Measurements from ENCODE around the gene WDR45B.
A peak's percentile ranks its signal among the peaks of the same experiment; 100 is the strongest.
"Not testable (repeated sequence)": the region's sequence is repeated elsewhere in the genome, so short reads cannot be mapped to it uniquely, and the experiment has no call there.

The WDR45B gene

DNA sequence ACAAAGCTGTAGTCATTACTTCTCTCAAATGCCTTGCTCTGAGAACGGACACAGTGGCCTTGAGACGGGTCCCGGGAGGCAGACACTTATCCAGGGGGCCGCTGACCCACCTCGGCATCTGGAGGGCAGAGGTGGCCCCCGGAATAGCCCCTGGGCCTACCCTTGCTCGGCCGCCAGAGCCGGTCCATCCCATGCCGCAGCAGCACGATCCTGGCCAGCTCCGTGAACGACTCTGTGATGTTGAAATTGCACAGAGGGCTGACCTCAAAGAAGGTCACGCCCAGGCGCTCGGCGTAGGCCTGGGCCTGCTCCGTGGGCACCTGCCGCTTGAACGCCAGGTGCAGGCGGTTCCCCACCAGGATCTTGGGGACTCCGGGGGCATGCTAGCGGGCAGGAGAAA is 10.1 kb upstream of the WDR45B start:
- DNase-seq (ENCODE audit: low read depth in 1 of 2, low spot score in 1 of 2): no peak

DNA sequence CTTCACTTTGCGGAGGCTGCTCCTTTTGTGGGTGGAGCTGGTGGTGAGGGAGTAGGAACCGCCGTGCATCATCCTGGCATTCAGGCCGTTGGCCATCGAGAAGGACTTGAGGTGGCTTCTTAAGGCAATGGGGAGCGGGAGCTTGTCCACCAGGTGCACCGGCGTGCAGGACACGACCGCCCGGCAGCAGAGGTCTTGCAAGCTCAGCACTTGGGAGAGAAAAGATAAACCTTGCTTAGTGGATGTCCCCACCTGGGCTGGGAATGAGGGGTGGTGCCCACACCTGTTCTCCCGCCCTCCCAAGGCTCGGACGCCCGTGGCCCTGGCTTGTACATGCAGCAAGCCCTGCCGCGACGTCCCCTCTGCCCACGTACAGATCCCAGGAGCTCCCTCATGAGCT is 9.7 kb upstream of the WDR45B start:
- DNase-seq (ENCODE audit: low read depth in 1 of 2, low spot score in 1 of 2): no peak

DNA sequence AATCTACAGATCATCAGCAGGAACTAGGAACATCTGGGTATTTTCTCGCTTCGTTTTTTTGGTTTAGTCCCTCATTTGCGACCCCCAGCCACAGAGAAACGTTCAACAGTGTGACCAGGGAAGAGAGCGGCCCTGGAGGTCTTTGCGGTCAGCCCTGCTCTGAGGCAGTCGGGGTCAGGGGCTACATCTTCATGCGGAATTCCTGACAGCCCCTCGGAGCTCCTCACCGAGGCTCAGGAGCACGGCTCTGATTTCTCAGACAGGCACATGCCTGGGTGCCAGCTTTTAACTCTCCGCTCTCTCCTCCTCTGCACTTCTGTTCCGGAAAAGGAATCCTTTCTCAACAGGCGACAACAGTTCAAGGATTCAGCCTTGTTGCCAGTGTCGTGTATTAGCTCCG is 8.0 kb upstream of the WDR45B start:
- DNase-seq (ENCODE audit: low read depth in 1 of 2, low spot score in 1 of 2): no peak

DNA sequence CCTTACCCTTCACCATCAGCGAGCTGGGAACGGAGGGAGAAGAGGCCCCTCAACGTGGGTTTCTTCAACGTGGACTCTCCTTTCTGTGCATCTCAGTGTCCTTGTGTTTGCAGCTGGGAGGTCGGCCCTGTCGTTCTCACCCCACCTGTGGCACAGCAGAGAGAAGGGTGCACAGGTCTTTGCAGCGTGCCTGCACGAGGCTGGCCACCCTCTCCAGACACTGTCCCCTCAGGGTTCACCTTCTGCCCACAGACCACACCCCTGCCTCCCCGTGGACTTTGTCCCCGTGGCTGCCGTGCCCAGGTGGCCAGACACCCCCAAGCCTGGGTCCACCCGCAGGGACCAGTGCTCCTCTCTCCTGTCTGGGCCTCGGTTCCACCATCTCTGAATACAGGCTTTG is 7.3 kb upstream of the WDR45B start:
- no peak for DNase-seq (ENCODE audit: low read depth in 1 of 2, low spot score in 1 of 2)

DNA sequence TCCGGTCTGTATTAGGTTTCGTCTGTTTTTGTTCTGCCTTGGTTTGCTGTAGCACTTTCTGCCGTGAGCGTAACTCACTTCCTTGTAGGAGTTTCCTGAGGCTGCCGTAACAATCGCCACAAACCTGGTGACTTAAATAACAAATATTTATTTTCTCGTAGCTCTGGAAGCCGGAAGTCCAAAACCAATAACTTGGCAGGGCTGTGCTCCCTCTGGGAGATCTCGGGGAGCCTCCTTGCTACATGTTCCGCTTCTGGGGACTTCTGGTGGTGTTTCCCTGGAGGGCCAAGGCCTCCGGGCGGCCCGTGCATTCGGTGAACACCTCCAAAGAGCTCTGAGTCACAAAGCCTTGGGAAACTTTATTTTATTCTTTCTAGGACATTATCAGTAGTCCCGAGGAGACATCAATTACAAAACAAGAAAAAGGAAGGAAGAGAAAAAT is 6.8 kb upstream of the WDR45B start:
- no peak for DNase-seq (ENCODE audit: low read depth in 1 of 2, low spot score in 1 of 2)

DNA sequence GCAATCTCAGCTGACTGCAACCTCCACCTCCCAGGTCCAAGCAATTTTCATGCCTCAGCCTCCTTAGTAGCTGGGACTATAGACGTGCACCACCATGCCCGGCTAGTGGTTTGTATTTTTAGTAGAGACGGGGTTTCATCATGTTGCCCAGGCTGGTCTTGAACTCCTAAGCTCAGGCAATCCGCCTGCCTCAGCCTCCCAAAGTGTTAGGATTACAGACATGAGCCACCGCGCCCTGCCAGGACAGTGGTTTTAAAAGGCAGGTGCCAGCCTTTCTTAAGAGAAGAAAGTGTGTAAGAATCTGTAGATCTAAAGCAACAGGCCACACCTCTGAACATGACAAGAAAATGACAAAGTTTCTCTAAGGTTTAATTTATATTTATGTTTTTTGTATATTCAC is 6.4 kb upstream of the WDR45B start:
- not testable (repeated sequence) for DNase-seq (ENCODE audit: low read depth in 1 of 2, low spot score in 1 of 2)

DNA sequence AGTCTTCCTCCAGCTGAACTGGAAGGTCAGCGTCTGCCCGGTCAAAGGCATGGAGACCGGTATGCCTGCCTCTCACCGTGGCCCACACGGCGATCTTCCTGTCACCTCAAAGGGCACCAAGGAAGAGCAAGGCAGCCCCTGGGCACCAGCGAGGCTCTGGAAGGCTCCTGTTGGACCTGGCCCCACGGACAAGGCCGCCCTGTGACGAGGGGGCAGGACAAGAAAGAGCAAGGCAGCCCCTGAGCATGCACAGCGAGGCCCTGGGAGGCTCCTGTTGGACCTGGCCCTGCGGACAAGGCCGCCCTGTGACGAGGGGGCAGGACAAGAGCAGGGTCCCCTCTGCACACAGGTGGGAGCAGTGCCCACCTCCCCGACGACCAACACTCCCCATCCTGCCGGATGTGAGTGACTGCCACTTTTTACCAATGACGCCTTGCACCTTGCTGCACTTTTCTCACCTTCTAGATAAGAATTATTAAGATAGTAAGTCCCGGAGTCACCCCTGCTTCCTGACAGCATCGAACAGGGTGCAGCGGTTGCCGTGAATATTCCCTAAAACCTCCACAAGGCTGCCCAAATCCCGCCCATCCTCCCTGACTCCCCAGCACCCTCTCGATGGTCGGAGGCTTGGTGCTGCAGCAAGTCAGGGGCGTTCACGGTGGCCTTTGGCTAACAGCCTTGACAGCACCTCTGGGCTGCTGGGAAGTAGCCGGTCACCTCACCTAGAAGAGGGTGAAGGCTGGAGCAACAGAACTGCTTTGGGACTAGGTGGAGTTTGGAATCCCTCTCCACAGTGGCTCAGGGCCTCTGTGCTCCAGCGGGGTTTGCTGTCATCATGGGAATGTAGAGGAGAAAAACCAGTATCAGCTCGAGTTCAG is 5.6 kb upstream of the WDR45B start:
- DNase-seq (ENCODE audit: low read depth in 1 of 2, low spot score in 1 of 2): no peak

DNA sequence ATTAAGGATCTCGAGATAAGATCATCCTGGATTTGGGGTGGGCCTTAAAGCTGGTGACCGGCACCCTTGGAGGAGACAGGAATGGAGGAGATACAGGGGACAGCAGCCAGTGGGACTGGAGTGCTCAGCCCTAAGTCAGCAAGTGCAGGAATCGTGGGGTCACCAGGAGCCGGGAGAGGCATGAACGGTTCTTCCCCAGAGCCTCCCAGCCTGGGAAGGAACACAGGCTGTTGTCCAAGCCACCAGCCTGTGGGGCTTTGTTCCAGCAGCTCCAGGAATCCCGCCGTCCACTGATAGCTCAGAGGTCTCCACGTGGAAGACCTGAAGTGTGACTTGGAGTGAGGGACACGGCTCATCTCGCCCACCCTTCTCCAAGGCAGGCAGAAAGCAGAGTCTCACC is 2.5 kb upstream of the WDR45B start:
- DNase-seq (ENCODE audit: low read depth in 1 of 2, low spot score in 1 of 2): no peak

DNA sequence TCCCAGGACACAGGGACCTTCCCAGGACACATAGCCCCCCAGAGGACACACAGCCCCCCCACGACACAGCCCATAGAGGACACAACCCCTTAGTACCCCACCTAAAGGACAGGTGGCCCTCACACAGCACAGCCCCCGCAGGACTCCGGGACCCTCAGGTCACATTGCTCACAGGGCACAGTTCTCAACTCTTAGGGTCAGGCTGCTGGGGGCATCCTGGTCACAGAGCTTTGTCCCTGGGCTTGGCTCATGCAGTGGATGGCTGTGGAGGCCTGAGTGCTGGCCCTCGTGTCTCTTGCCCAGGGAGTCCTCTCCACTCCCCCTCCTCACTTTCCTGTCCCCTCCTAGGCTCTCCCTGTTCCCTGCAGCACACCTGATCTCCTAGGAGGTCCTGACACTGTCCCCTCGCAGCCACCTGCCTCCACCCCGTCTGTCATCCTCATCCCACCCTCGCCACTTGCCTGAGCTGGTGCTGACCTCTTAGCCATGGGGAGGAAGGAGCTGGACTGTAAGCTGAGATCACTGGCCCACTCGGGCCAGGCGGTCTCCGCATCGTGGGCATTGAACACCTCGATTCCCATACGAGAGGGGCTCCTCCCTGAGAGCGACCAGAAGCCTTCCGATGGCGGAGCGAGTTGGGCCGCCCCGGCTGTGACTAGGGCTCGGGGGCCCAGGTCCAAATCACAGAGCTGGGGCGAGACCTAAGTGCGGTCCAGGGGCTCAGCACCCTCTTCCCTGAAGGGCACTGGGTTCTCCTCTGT is 1.4 kb upstream of the WDR45B start:
- no peak for DNase-seq (ENCODE audit: low read depth in 1 of 2, low spot score in 1 of 2)

DNA sequence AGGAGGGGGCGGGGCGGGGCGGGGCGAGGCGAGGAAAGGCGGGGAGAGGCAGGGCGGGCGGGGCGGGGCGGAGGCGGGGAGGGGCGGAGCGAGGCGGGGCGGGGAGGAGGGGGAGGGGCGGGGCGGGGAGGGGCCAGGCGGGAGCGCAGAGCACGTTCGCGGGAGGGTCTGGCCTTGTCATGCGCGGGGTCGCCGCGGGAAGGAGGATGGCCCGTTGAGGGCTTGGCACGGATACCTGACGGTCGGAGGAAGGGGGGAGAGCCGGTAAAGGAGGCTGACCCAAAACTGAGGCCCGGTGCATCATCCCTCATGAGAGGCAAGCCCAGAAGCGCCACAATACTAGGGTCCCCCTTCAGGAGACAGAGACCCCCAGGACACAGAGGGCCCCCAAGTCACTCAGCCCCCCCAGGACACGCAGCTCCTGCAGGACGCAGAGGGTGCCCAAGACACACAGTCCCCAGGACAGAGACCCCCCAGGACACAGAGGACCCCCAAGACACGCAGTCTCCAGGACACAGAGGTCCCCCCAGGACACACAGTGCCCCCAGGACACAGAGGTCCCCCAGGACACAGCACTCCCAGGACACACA is 593 bp upstream of the WDR45B start:
- peak in 1 of 2 donors; percentile 6 for DNase-seq (ENCODE audit: low read depth in 1 of 2, low spot score in 1 of 2)

DNA sequence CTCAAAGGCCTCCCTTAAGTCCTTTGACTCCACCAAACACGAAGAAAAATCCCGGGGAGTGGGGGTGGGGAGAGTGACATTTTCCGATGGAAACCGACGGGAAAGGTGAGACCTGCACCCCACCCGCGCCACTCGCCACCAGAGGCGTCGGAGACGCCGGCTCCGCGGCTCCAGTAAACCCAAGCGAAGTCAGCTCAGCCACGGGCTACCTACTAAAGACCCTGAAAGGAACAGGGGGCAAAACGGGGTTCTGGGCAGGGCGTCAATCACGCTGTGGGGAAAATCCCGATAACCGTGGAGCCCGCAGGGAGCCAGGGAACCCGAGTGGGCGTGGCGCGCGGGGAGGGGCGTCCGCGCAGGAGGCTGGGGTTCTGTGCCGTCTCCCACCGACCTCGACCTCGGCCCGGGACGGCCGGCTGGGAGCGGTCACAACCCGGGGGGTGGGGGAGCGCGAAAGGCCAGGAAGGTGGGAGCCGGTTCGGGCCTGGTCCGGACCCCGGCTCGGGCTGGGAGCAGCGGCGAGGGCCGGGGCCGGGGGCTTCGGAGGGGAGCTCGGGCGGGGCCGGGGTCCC is 565 bp downstream of the WDR45B start:
- peak; percentile 18 to 35 for DNase-seq (ENCODE audit: low read depth in 1 of 2, low spot score in 1 of 2)

DNA sequence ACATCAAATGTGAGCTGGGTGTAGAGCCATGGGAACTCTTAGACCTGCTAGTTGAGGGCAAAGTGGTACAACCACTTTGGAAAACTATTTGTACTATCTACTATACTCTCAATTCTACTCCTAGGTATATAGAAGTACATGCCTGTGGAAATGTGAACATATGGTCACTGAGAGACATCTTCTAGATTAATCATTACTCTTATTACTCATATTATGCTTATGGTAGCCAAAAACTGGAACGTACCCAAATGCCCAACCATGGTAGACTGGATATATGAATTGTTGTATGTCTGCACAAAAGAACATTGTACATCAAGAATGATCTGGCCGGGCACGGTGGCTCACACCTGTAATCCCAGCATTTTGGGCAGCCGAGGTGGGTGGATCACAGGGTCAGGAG is 2.7 kb downstream of the WDR45B start:
- no peak for DNase-seq (ENCODE audit: low read depth in 1 of 2, low spot score in 1 of 2)

DNA sequence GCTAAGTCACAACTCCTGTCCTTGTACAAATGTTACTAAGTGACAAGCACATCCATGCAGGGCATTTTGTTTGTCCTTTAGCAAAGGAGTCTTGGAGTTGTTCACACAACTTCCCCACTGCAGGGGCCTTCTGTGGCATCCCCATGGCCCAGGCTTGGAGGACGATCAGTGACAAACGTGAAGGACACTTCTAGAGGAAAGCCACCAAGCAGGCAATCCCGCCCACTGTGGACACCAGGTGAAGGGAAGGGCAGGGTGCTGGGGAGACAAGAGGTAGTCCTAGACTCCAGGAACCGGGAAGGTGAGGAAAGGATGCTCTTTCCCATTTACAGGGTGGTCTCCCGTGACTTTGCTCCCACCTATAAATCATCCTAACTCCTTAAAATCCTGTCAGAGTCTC is 4.1 kb downstream of the WDR45B start:
- no peak for DNase-seq (ENCODE audit: low read depth in 1 of 2, low spot score in 1 of 2)

DNA sequence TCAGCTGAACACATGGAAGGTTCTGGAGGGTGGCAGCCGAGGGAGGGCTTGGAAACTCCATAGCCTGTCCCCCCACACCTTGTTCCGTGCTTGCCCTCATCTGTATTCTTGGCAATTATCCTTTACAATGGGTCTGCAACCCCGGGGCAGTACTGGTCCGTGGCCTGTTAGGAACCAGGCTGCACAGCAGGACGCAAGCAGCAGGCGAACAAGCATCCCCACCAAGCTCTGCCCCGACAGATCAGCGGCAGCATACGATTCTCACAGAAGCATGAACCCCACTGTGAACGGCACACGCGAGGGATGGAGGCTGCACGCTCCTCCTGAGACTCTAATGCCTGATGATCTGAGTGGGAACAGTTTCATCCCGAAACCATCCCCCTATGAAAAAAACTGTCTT is 6.2 kb downstream of the WDR45B start:
- DNase-seq (ENCODE audit: low read depth in 1 of 2, low spot score in 1 of 2): no peak

DNA sequence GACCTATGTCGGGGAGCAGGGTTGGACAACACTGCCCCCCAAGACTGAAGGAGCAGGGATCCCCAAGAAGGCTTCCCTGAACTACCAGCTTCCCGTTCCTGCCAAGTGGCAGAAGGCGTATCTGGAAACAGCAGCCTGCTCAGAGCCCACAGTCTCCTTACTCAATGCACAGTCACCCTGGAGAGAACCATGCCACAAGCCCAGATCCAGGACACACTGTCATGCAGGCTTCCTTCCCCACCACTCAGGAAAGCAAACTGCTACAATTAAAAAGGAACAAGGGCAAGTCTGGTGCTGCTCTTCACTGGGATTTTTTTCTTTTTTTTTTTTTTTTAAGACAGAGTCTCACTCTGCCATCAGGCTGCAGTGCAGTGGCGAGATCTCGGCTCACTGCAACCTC is 8.2 kb downstream of the WDR45B start:
- DNase-seq (ENCODE audit: low read depth in 1 of 2, low spot score in 1 of 2): no peak

DNA sequence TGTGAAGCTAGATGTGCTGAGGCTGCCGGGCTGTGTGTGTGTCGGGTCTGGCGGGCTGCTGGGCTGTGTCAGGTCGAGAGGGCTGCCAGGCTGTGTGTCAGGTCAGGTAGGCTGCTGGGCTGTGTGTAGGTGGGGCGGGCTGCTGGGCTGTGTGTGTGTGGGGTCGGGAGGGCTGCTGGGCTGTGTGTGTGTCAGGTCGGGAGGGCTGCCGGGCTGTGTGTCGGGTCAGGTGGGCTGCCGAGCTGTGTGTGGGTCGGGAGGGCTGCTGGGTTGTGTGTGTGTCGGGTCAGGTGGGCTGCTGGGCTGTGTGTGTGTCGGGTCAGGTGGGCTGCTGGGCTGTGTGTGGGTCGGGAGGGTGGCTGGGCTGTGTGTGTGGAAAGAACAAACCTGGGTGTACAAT is 8.6 kb downstream of the WDR45B start:
- no peak for DNase-seq (ENCODE audit: low read depth in 1 of 2, low spot score in 1 of 2)

DNA sequence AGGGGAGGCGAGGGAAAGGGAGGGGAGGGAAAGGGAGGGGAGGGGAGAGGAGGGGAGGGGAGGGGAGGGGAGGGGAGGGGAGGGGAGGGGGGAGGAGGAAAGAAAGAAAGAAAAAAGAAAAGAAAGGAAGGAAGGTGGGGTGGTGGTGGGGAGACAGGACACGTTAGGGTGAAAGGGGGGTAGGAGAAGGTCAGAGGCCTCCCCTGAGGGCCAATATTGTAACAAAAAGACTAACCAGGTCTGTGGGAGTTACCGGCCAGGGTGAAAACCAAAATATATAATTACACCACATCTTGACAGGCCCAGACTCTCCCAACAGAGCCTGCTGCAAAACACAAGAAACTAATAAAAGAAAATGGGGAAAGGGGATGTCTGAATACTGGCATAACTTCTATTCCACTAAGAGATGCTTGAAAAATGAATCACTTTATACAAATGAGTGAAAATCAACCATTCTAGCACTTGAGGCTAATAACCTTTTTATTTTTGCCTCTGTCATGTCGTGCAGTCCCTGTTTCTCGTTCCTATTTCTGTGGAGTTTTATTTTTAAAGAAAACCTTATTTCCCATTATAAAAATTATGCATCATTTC is 10.0 kb downstream of the WDR45B start:
- DNase-seq (ENCODE audit: low read depth in 1 of 2, low spot score in 1 of 2): no peak

DNA sequence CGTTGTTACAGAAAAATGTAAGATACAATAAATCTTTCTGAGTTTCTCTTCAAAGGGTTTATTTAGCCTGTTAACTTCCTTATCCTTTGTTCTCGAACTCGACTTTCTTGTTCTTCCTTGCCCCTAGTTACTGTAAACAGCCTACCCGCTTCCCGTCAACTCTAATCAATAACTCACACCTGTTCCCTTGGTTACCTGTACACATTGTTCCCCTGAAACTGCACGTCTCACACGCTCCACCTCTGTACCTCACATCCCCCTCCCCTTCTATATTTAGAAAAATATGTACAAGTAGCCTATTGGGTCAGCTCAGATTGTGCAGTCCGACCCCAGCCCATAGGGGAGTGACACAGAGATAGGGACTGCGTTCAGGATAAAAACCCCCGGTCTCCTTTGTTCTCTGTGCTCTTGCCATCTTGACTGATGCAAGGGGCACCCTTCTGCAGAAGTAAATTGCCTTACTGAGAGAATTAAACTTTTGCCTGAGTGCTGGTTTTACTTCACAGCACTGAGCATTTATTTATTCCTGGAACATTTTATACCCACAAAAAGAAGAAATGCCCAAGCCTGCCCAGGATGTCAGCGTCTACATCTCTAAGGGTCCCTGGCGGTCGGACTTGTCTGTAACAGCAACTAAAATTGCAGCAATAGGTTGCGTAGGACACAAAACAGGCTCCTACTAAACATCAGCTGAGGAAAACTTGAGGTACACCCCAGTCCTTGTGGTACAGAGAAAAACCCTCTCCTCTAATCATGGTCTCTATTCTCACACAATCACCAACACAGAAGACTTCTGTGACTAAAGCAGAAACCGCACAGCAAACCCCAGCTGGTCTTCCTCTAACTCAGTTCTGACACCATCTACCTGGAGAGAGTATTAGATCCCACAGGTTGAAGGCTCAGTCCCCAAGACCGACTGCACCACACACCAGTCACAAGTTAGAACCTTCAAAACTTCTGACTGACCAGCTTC is 11.3 kb downstream of the WDR45B start:
- no peak for DNase-seq (ENCODE audit: low read depth in 1 of 2, low spot score in 1 of 2)

DNA sequence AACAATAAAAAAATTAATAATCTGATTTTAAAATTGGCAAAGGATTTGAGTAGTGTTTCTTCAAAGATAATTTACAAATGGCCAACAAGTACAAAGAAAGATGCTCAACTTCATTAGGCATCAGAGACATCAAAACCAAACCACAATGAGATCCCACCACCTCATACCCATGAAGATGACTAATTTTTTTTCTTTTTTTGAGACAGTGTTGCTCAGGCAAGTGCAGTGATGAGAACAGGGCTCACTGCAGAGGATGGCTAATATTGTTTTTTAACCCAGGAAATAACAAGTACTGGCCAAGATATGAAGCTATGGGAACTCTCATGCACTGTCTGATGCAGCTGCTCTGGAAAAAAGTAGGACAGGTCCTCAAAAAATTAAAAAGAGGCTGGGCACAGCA is 14.9 kb downstream of the WDR45B start:
- no peak for DNase-seq (ENCODE audit: low read depth in 1 of 2, low spot score in 1 of 2)

DNA sequence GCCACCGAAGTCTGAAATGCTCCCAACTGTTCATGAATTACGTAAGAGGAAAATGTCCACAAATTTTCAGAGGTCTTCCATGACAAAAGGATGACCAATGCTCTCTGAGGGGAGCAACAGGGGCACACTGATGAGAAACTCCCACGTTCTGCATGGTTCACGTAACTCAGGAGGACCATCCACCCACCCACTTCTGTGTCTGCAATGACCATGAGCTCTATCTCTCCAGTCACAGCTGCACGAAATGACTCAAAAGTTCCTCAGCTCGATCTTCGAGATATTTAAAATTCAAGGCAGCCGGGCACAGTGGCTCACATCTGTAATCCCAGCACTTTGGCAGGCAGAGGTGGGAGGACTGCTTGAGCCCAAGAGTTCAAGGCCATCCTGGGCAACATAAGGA is 15.8 kb downstream of the WDR45B start:
- no peak for DNase-seq (ENCODE audit: low read depth in 1 of 2, low spot score in 1 of 2)

All from stimulated activated CD4-positive, alpha-beta T cell treated with anti-CD3 and anti-CD28 coated beads, Interleukin-15, amount 100 ng/mL, for 1 hour (primary cell).